Hepatocyte (in vitro differentiated cells): ENCODE results near the gene TMEM151A. TPM values are rescaled to one million over a fixed set of nuclear protein-coding genes. Genes with fewer than 3 reads are reported as not detected.

Source experiments
- DNase-seq: peaks from one replicate; pipeline ENCODE4 v3.0.0-alpha.2; 2016; ENCODE audit warnings: low spot score
- H2AFZ ChIP-seq: fragments of 200-600 bp; sonication (generic); 2 replicates; pipeline ENCODE4 v1.6.0; 2016; ENCODE audit warnings: antibody characterized with exemption, mild to moderate bottlenecking
- H3K27ac ChIP-seq: fragments of 200-600 bp; sonication (generic); 2 replicates; pipeline ENCODE4 v1.5.1; 2016; ENCODE audit warnings: mild to moderate bottlenecking
- H3K27me3 ChIP-seq: fragments of 200-600 bp; sonication (generic); 2 replicates; pipeline ENCODE4 v1.6.1; 2016
- H3K36me3 ChIP-seq: fragments of 200-600 bp; sonication (generic); replicated peaks from 2 replicates; pipeline ENCODE4 v1.5.1; 2016; ENCODE audit warnings: low read depth; ENCODE audit not compliant: insufficient read depth
- H3K4me1 ChIP-seq: fragments of 200-600 bp; sonication (generic); 2 replicates; pipeline ENCODE4 v1.5.1; 2016; ENCODE audit warnings: mild to moderate bottlenecking, moderate library complexity; ENCODE audit not compliant: insufficient read depth
- H3K4me2 ChIP-seq: fragments of 200-600 bp; sonication (generic); 2 replicates; pipeline ENCODE4 v1.6.0; 2016
- H3K4me3 ChIP-seq: fragments of 200-600 bp; sonication (generic); 2 replicates; pipeline ENCODE4 v1.5.1; 2016; ENCODE audit warnings: mild to moderate bottlenecking
- H3K79me2 ChIP-seq: fragments of 200-600 bp; sonication (generic); 2 replicates; pipeline ENCODE4 v1.6.0; 2017; ENCODE audit warnings: mild to moderate bottlenecking
- H3K9me2 ChIP-seq: fragments of 200-600 bp; sonication (generic); replicated peaks from 2 replicates; pipeline ENCODE4 v1.6.0; 2017; ENCODE audit warnings: mild to moderate bottlenecking; ENCODE audit not compliant: insufficient read depth
- H3K9me3 ChIP-seq: fragments of 200-600 bp; sonication (generic); 2 replicates; pipeline ENCODE4 v1.5.1; 2016; ENCODE audit warnings: low read depth, mild to moderate bottlenecking
- H4K20me1 ChIP-seq: fragments of 200-600 bp; sonication (generic); 2 replicates; pipeline ENCODE4 v1.6.0; 2016; ENCODE audit warnings: mild to moderate bottlenecking; ENCODE audit not compliant: insufficient read depth, poor library complexity, severe bottlenecking
- CTCF ChIP-seq: fragments of 200-600 bp; sonication (generic); IDR thresholded peaks from 2 replicates; pipeline ENCODE4 v1.5.1; 2016; ENCODE audit warnings: antibody characterized with exemption, mild to moderate bottlenecking; ENCODE audit not compliant: poor library complexity
- EZH2 ChIP-seq: fragments of 200-600 bp; sonication (generic); IDR thresholded peaks from 2 replicates; pipeline ENCODE4 v1.6.1; 2016; ENCODE audit warnings: antibody characterized with exemption, mild to moderate bottlenecking, borderline replicate concordance
- EZH2phosphoT487 ChIP-seq: fragments of 200-600 bp; sonication (generic); IDR thresholded peaks from one replicate; pipeline ENCODE4 v1.6.1; 2018; ENCODE audit warnings: antibody characterized with exemption, mild to moderate bottlenecking, low read depth, moderate library complexity; ENCODE audit not compliant: unreplicated experiment, severe bottlenecking
- WGBS: methylation state at CpG from one replicate; pipeline ENCODE4 v1.1.6; 2016; ENCODE audit warnings: low lambda C conversion rate; ENCODE audit errors: missing lambda C conversion rate; 5-methylcytosine and 5-hydroxymethylcytosine counted together
- polyA plus RNA-seq: library from polyadenylated mRNA; unstranded; fragments of >200 nt; fragmentation: Nextera tagmentation; extraction: Ambion mirVana; gene quantifications from 2 replicates; pipeline ENCODE4 v1.2.1, GENCODE V29; 2016
- total RNA-seq: library from RNA; depleted of rRNA; stranded (reverse); fragments of >200 nt; gene quantifications from 2 replicates; pipeline ENCODE4 v1.2.3, GENCODE V29; 2014

Gene TMEM151A
- total and polyA plus RNA-seq, 2 experiments from 2014 or later = 21.4 to 36.4 TPM

- Histone ChIP-seq H3K9me3 (no peaks in the 10 kb centered on the region), H3K27me3 (no peaks in the 10 kb centered on the region), H3K79me2 (peaks cover 45% of the 10 kb centered on the region), H3K4me1 (peaks cover 34% of the 10 kb centered on the region), H4K20me1 (no peaks in the 10 kb centered on the region), H3K4me3 (peak within 1 kb of the TSS; percentile 74), H3K4me2 (peak within 1 kb of the TSS; percentile 97), H2AFZ (peak within 1 kb of the TSS; percentile 72), H3K9me2 (no peaks in the 10 kb centered on the region), H3K27ac (peak within 1 kb of the TSS; percentile 87), H3K36me3 (no peaks in the 10 kb centered on the region)
- WGBS = 2% methylated on average over 59 of the region's 59 CpGs
- no peak for TF ChIP-seq CTCF
- no peak for TF ChIP-seq EZH2
- no peak for TF ChIP-seq EZH2phosphoT487
- DNase-seq = peak; percentile 98
Observed at GRCh38 chr11:66344550-66345315, 53.0 kb downstream of the TMEM151A start, which contains the start of gene BRMS1. BRMS1 (minus strand) TSS chr11:66345104; CDS start chr11:66342234, 2,870 bp downstream.

- Histone ChIP-seq H3K4me1 (peaks cover 39% of the 10 kb centered on the region), H3K9me3 (no peaks in the 10 kb centered on the region), H4K20me1 (no peaks in the 10 kb centered on the region), H3K79me2 (peaks cover 48% of the 10 kb centered on the region), H3K4me2 (peak overlapping the region; percentile 90), H2AFZ (peak overlapping the region; percentile 72), H3K27ac (peak overlapping the region; percentile 41), H3K4me3 (peak overlapping the region; percentile 21), H3K9me2 (no peaks in the 10 kb centered on the region), H3K36me3 (no peaks in the 10 kb centered on the region), H3K27me3 (no peaks in the 10 kb centered on the region)
- no peak for TF ChIP-seq CTCF
- TF ChIP-seq EZH2 = no peak
- no peak for TF ChIP-seq EZH2phosphoT487
- WGBS = 14% methylated on average over 7 of the region's 7 CpGs
- DNase-seq = no peak
Observed at GRCh38 chr11:66345316-66345649, 53.6 kb downstream of the TMEM151A start.

Other genes starting within 250 kb of the TMEM151A start
- gene GAL3ST3, start 242.7 kb upstream of the TMEM151A start, total RNA-seq = 0.68 and 0.80 TPM in 2 replicates
- 1.1 and 2.6 TPM in 2 replicates for gene GAL3ST3, start 242.7 kb upstream of the TMEM151A start, polyA plus RNA-seq
- 109 and 120 TPM in 2 replicates for gene SF3B2, start 239.5 kb upstream of the TMEM151A start, total RNA-seq
- 155 and 170 TPM in 2 replicates for gene SF3B2, start 239.5 kb upstream of the TMEM151A start, polyA plus RNA-seq
- gene PACS1, start 221.6 kb upstream of the TMEM151A start, total RNA-seq = 23.5 and 28.2 TPM in 2 replicates
- 70.1 and 71.5 TPM in 2 replicates for gene PACS1, start 221.6 kb upstream of the TMEM151A start, polyA plus RNA-seq
- 13.4 and 19.2 TPM in 2 replicates for gene KLC2, start 34.2 kb upstream of the TMEM151A start, total RNA-seq
- 28.8 and 35.3 TPM in 2 replicates for gene KLC2, start 34.2 kb upstream of the TMEM151A start, polyA plus RNA-seq
- 87.9 and 88.4 TPM in 2 replicates for gene RAB1B, start 23.3 kb upstream of the TMEM151A start, total RNA-seq
- 17.5 and 19.9 TPM in 2 replicates for gene RAB1B, start 23.3 kb upstream of the TMEM151A start, polyA plus RNA-seq
- gene CNIH2, start 13.7 kb upstream of the TMEM151A start, total RNA-seq = 0.36 and 1.7 TPM in 2 replicates
- 6.2 and 7.3 TPM in 2 replicates for gene CNIH2, start 13.7 kb upstream of the TMEM151A start, polyA plus RNA-seq
- 111 and 132 TPM in 2 replicates for gene YIF1A, start 2.8 kb upstream of the TMEM151A start, total RNA-seq
- 265 and 267 TPM in 2 replicates for gene YIF1A, start 2.8 kb upstream of the TMEM151A start, polyA plus RNA-seq
- 19.9 and 24.6 TPM in 2 replicates for gene CD248, start 25.1 kb downstream of the TMEM151A start, total RNA-seq
- 210 and 250 TPM in 2 replicates for gene CD248, start 25.1 kb downstream of the TMEM151A start, polyA plus RNA-seq
- gene RIN1, start 44.5 kb downstream of the TMEM151A start, total RNA-seq = 4.3 and 6.2 TPM in 2 replicates
- gene RIN1, start 44.5 kb downstream of the TMEM151A start, polyA plus RNA-seq = 9.5 and 12.8 TPM in 2 replicates
- 34.5 and 39.7 TPM in 2 replicates for gene BRMS1, start 53.2 kb downstream of the TMEM151A start, total RNA-seq
- gene BRMS1, start 53.2 kb downstream of the TMEM151A start, polyA plus RNA-seq = 48.6 and 54.0 TPM in 2 replicates
- gene B4GAT1, start 55.7 kb downstream of the TMEM151A start, total RNA-seq = 41.5 and 41.9 TPM in 2 replicates
- gene B4GAT1, start 55.7 kb downstream of the TMEM151A start, polyA plus RNA-seq = 37.4 and 40.8 TPM in 2 replicates
- gene SLC29A2, start 79.9 kb downstream of the TMEM151A start, total RNA-seq = 7.4 and 11.3 TPM in 2 replicates
- 20.2 and 27.1 TPM in 2 replicates for gene SLC29A2, start 79.9 kb downstream of the TMEM151A start, polyA plus RNA-seq
- 0.60 TPM in 1 of 2 replicates, not detected in the other for gene NPAS4, start 129.1 kb downstream of the TMEM151A start, total RNA-seq
- 0.31 TPM in 1 of 2 replicates, not detected in the other for gene NPAS4, start 129.1 kb downstream of the TMEM151A start, polyA plus RNA-seq
- 45.6 and 60.6 TPM in 2 replicates for gene MRPL11, start 147.0 kb downstream of the TMEM151A start, total RNA-seq
- gene MRPL11, start 147.0 kb downstream of the TMEM151A start, polyA plus RNA-seq = 57.1 and 59.8 TPM in 2 replicates
- 5.5 and 6.7 TPM in 2 replicates for gene PELI3, start 175.0 kb downstream of the TMEM151A start, total RNA-seq
- gene PELI3, start 175.0 kb downstream of the TMEM151A start, polyA plus RNA-seq = 5.5 and 10.9 TPM in 2 replicates
- 46.0 and 56.0 TPM in 2 replicates for gene DPP3, start 188.5 kb downstream of the TMEM151A start, total RNA-seq
- 54.8 and 57.3 TPM in 2 replicates for gene DPP3, start 188.5 kb downstream of the TMEM151A start, polyA plus RNA-seq
- gene BBS1, start 218.7 kb downstream of the TMEM151A start, total RNA-seq = 25.1 and 33.4 TPM in 2 replicates
- gene BBS1, start 218.7 kb downstream of the TMEM151A start, polyA plus RNA-seq = 27.7 and 33.9 TPM in 2 replicates